ENCODE data around the gene PDE6B.
A peak's percentile ranks its signal among the peaks of the same experiment; 100 is the strongest.

- peak in 2 of 11 experiments; percentile 8 to 26 for TF ChIP-seq CTCF (IDR thresholded peaks at IDR 0.05 in 8 of 11, conservative IDR thresholded peaks at IDR 0.05 in 3 of 11)
- TF ChIP-seq POLR2A (IDR thresholded peaks at IDR 0.05), result no peak
- TF ChIP-seq POLR2AphosphoS5 (IDR thresholded peaks at IDR 0.05), result peak; percentile 78 to 84 (median 81)
Observed at GRCh38 chr4:663438-664428, 38.4 kb downstream of the PDE6B start.
